BE2C (cell line): ENCODE measurements around the gene DICER1.

ENCODE experiments used
- DNase-seq: peaks from one replicate; pipeline ENCODE4 v3.0.0-alpha.2; 2020
- H3K27me3 ChIP-seq: fragments of 250-450 bp; sonication (Bioruptor Pico); 2 replicates; pipeline ENCODE4 v1.5.1; 2020; ENCODE audit warnings: mild to moderate bottlenecking
- H3K36me3 ChIP-seq: fragments of 250-450 bp; sonication (Bioruptor Pico); 2 replicates; pipeline ENCODE4 v1.5.1; 2020; ENCODE audit warnings: mild to moderate bottlenecking
- H3K4me1 ChIP-seq: fragments of 250-450 bp; sonication (Bioruptor Pico); 2 replicates; pipeline ENCODE4 v1.5.1; 2020
- H3K4me3 ChIP-seq: 2 replicates; pipeline ENCODE4 v1.5.1; 2011; ENCODE audit warnings: low read depth, low read length
- H3K9me3 ChIP-seq: fragments of 250-450 bp; sonication (Bioruptor Pico); 2 replicates; pipeline ENCODE4 v1.5.1; 2020
- CTCF ChIP-seq: IDR thresholded peaks from 2 replicates; pipeline ENCODE4 v1.5.1; 2012; ENCODE audit warnings: mild to moderate bottlenecking, low read depth, low read length

Gene DICER1

GRCh38 chr14:95041477-95042020, 115.8 kb downstream of the DICER1 start:
- Histone ChIP-seq H3K9me3 (no peaks in the 10 kb centered on the region; the same call in 1 of the 2 replicates), H3K36me3 (no peaks in the 10 kb centered on the region), H3K4me3 (no peak overlapping the region), H3K4me1 (no peaks in the 10 kb centered on the region), H3K27me3 (no peaks in the 10 kb centered on the region; the same call in 1 of the 2 replicates)
- no peak for TF ChIP-seq CTCF
- no peak for DNase-seq

- Histone ChIP-seq H3K36me3 (no peaks in the 10 kb centered on the region), H3K4me3 (no peak overlapping the region), H3K4me1 (no peaks in the 10 kb centered on the region), H3K27me3 (no peaks in the 10 kb centered on the region; the same call in 1 of the 2 replicates), H3K9me3 (no peaks in the 10 kb centered on the region; the same call in 1 of the 2 replicates)
- no peak for TF ChIP-seq CTCF
- DNase-seq = no peak
Measured at GRCh38 chr14:95040708-95041476, 116.4 kb downstream of the DICER1 start.

- Histone ChIP-seq H3K9me3 (no peaks in the 10 kb centered on the region; the same call in 1 of the 2 replicates), H3K4me1 (no peaks in the 10 kb centered on the region), H3K27me3 (no peaks in the 10 kb centered on the region; the same call in 1 of the 2 replicates), H3K36me3 (no peaks in the 10 kb centered on the region), H3K4me3 (no peak overlapping the region)
- TF ChIP-seq CTCF = no peak
- DNase-seq = no peak
Measured at GRCh38 chr14:95039993-95040348, 117.4 kb downstream of the DICER1 start.

GRCh38 chr14:95039259-95039992, 117.9 kb downstream of the DICER1 start:
- Histone ChIP-seq H3K36me3 (no peaks in the 10 kb centered on the region), H3K4me1 (no peaks in the 10 kb centered on the region), H3K4me3 (no peak overlapping the region), H3K27me3 (no peaks in the 10 kb centered on the region; the same call in 1 of the 2 replicates), H3K9me3 (no peaks in the 10 kb centered on the region; the same call in 1 of the 2 replicates)
- no peak for DNase-seq
- TF ChIP-seq CTCF = no peak

GRCh38 chr14:95038521-95039250, 118.6 kb downstream of the DICER1 start:
- Histone ChIP-seq H3K4me3 (no peak overlapping the region), H3K27me3 (no peaks in the 10 kb centered on the region; the same call in 1 of the 2 replicates), H3K4me1 (no peaks in the 10 kb centered on the region), H3K9me3 (no peaks in the 10 kb centered on the region; the same call in 1 of the 2 replicates), H3K36me3 (no peaks in the 10 kb centered on the region)
- DNase-seq = no peak
- TF ChIP-seq CTCF = no peak
